ENCODE data around the gene RAB3C. TPM values are rescaled to one million over a fixed set of nuclear protein-coding genes. Genes with fewer than 3 reads are reported as not detected.

RAB3C gene
- total RNA-seq, 6 donors from 2014 or later: 0.09 to 1.1 (median 0.87) TPM; not detected in 2

GRCh38 chr5:58778888-58779287, 196.0 kb downstream of the RAB3C start:
- Histone ChIP-seq H3K27me3 (no peaks in the 10 kb centered on the region), H3K4me3 (no peak overlapping the region), H3K4me1 (no peaks in the 10 kb centered on the region), H3K9me3 (no peaks in the 10 kb centered on the region), H3K27ac (no peak overlapping the region), H3K36me3 (no peaks in the 10 kb centered on the region)
- ATAC-seq (ENCODE audit: low FRiP score in 2 of 2) (no peak), DNase-seq (no peak)
- TF ChIP-seq CTCF (IDR thresholded peaks at IDR 0.05) (no peak), EP300 (IDR thresholded peaks at IDR 0.05) (no peak), POLR2A (IDR thresholded peaks at IDR 0.05) (no peak), POLR2AphosphoS5 (IDR thresholded peaks at IDR 0.05) (no peak)
- 80 to 85% methylated on average over 3 of the region's 3 CpGs for WGBS, 2 donors

GRCh38 chr5:58786035-58786434, 203.2 kb downstream of the RAB3C start:
- H3K27ac ChIP-seq: no peak overlapping the region
- WGBS, 2 donors: 86 to 90% methylated on average over 2 of the region's 2 CpGs
- no peak for TF ChIP-seq CTCF (IDR thresholded peaks at IDR 0.05)
- TF ChIP-seq EP300 (IDR thresholded peaks at IDR 0.05): no peak
- no peak for TF ChIP-seq POLR2A (IDR thresholded peaks at IDR 0.05)
- TF ChIP-seq POLR2AphosphoS5 (IDR thresholded peaks at IDR 0.05): no peak

GRCh38 chr5:58786711-58787303, 203.9 kb downstream of the RAB3C start:
- DNase-seq (no peak), ATAC-seq (ENCODE audit: low FRiP score in 2 of 2) (no peak)
- Histone ChIP-seq H3K9me3 (no peaks in the 10 kb centered on the region), H3K36me3 (no peaks in the 10 kb centered on the region), H3K27ac (no peak overlapping the region), H3K27me3 (no peaks in the 10 kb centered on the region), H3K4me3 (no peak overlapping the region), H3K4me1 (no peaks in the 10 kb centered on the region)
- TF ChIP-seq POLR2A (IDR thresholded peaks at IDR 0.05): no peak
- no peak for TF ChIP-seq CTCF (IDR thresholded peaks at IDR 0.05)
- TF ChIP-seq POLR2AphosphoS5 (IDR thresholded peaks at IDR 0.05): no peak
- TF ChIP-seq EP300 (IDR thresholded peaks at IDR 0.05): no peak
- whole genome bisulfite sequencing, 2 donors: 83 to 89% methylated on average over 21 of the region's 21 CpGs

More at GRCh38 chr5:58786035-58786434, 203.2 kb downstream of the RAB3C start:
- ATAC-seq (ENCODE audit: low FRiP score in 2 of 2) (no peak), DNase-seq (no peak)
- Histone ChIP-seq H3K9me3 (no peaks in the 10 kb centered on the region), H3K4me1 (no peaks in the 10 kb centered on the region), H3K36me3 (no peaks in the 10 kb centered on the region), H3K27me3 (no peaks in the 10 kb centered on the region), H3K4me3 (no peak overlapping the region)

GRCh38 chr5:58787987-58788386, 205.1 kb downstream of the RAB3C start:
- Histone ChIP-seq H3K9me3 (no peaks in the 10 kb centered on the region), H3K4me1 (no peaks in the 10 kb centered on the region), H3K36me3 (no peaks in the 10 kb centered on the region), H3K27ac (no peak overlapping the region), H3K4me3 (no peak overlapping the region), H3K27me3 (no peaks in the 10 kb centered on the region)
- 53 to 57% methylated on average over 3 of the region's 3 CpGs for WGBS, 2 donors
- ATAC-seq (ENCODE audit: low FRiP score in 2 of 2): no peak
- DNase-seq: no peak
- no peak for TF ChIP-seq POLR2AphosphoS5 (IDR thresholded peaks at IDR 0.05)
- no peak for TF ChIP-seq POLR2A (IDR thresholded peaks at IDR 0.05)
- TF ChIP-seq CTCF (IDR thresholded peaks at IDR 0.05): no peak
- no peak for TF ChIP-seq EP300 (IDR thresholded peaks at IDR 0.05)
